HG02642 (cell line): ENCODE results near the gene WWC1.
A peak's percentile ranks its signal among the peaks of the same experiment; 100 is the strongest.

Experiments
- ATAC-seq: cut with Tn5 transposase; IDR thresholded peaks from one replicate; pipeline ENCODE4 v1.9.1; 2021; ENCODE audit warnings: mild to moderate bottlenecking; ENCODE audit not compliant: unreplicated experiment, poor library complexity

WWC1 gene

GRCh38 chr5:168357876-168358275 lies 66.4 kb downstream of the WWC1 start:
- ATAC-seq: no peak

- ATAC-seq: no peak
Observed at GRCh38 chr5:168359820-168360460, 68.5 kb downstream of the WWC1 start.

GRCh38 chr5:168360521-168361285 lies 69.3 kb downstream of the WWC1 start:
- no peak for ATAC-seq

- ATAC-seq: no peak
Observed at GRCh38 chr5:168362097-168362885, 70.8 kb downstream of the WWC1 start.

GRCh38 chr5:168364151-168364661 lies 72.8 kb downstream of the WWC1 start:
- no peak for ATAC-seq

GRCh38 chr5:168364750-168365550 lies 73.5 kb downstream of the WWC1 start:
- no peak for ATAC-seq

- no peak for ATAC-seq
Observed at GRCh38 chr5:168365581-168366081, 74.2 kb downstream of the WWC1 start.

- no peak for ATAC-seq
Observed at GRCh38 chr5:168366116-168366515, 74.7 kb downstream of the WWC1 start.

GRCh38 chr5:168368854-168369253 lies 77.4 kb downstream of the WWC1 start:
- ATAC-seq: no peak

GRCh38 chr5:168370831-168371230 lies 79.4 kb downstream of the WWC1 start:
- ATAC-seq: no peak

GRCh38 chr5:168372356-168372946 lies 81.0 kb downstream of the WWC1 start:
- ATAC-seq: peak; percentile 48

GRCh38 chr5:168374532-168374931 lies 83.1 kb downstream of the WWC1 start:
- no peak for ATAC-seq

GRCh38 chr5:168375214-168375613 lies 83.8 kb downstream of the WWC1 start:
- no peak for ATAC-seq

GRCh38 chr5:168377525-168377924 lies 86.1 kb downstream of the WWC1 start:
- no peak for ATAC-seq

- no peak for ATAC-seq
Observed at GRCh38 chr5:168378741-168379140, 87.3 kb downstream of the WWC1 start.

- ATAC-seq: no peak
Observed at GRCh38 chr5:168382421-168382820, 91.0 kb downstream of the WWC1 start.

GRCh38 chr5:168390491-168390890 lies 99.0 kb downstream of the WWC1 start:
- no peak for ATAC-seq

GRCh38 chr5:168393773-168394172 lies 102.3 kb downstream of the WWC1 start:
- ATAC-seq: no peak

- no peak for ATAC-seq
Observed at GRCh38 chr5:168400429-168401220, 109.2 kb downstream of the WWC1 start.
